Measurements from ENCODE around the gene STRA8.

STRA8 gene

GRCh38 chr7:135233570-135233969 lies at the start of gene STRA8:
Gene STRA8 (plus strand): TSS chr7:135233838. CDS start chr7:135240525, 6,687 bp downstream.
- DNase-seq (ENCODE audit: low read depth in 1 of 2, low spot score in 1 of 2) = no peak

GRCh38 chr7:135184254-135184841 lies 49.3 kb upstream of the STRA8 start:
- DNase-seq (ENCODE audit: low read depth in 1 of 2, low spot score in 1 of 2) = no peak

- no peak for DNase-seq (ENCODE audit: low read depth in 1 of 2, low spot score in 1 of 2)
These were observed 48.0 kb upstream of the STRA8 start for GRCh38 chr7:135185471-135186260.

- DNase-seq (ENCODE audit: low read depth in 1 of 2, low spot score in 1 of 2) = no peak
These were observed 47.4 kb upstream of the STRA8 start for GRCh38 chr7:135186261-135186540.

GRCh38 chr7:135186841-135187253 lies 46.8 kb upstream of the STRA8 start:
- no peak for DNase-seq (ENCODE audit: low read depth in 1 of 2, low spot score in 1 of 2)

- DNase-seq (ENCODE audit: low read depth in 1 of 2, low spot score in 1 of 2) = no peak
These were observed 45.2 kb upstream of the STRA8 start for GRCh38 chr7:135188298-135188984.

- DNase-seq (ENCODE audit: low read depth in 1 of 2, low spot score in 1 of 2) = no peak
These were observed 44.4 kb upstream of the STRA8 start for GRCh38 chr7:135189221-135189662.

GRCh38 chr7:135189961-135190360 lies 43.7 kb upstream of the STRA8 start:
- DNase-seq (ENCODE audit: low read depth in 1 of 2, low spot score in 1 of 2) = no peak

- DNase-seq (ENCODE audit: low read depth in 1 of 2, low spot score in 1 of 2) = no peak
These were observed 42.9 kb upstream of the STRA8 start for GRCh38 chr7:135190703-135191102.

- DNase-seq (ENCODE audit: low read depth in 1 of 2, low spot score in 1 of 2) = no peak
These were observed 40.6 kb upstream of the STRA8 start for GRCh38 chr7:135192914-135193536.

GRCh38 chr7:135193615-135194081 lies 40.0 kb upstream of the STRA8 start:
- DNase-seq (ENCODE audit: low read depth in 1 of 2, low spot score in 1 of 2) = no peak

GRCh38 chr7:135194494-135195095 lies 39.0 kb upstream of the STRA8 start:
- no peak for DNase-seq (ENCODE audit: low read depth in 1 of 2, low spot score in 1 of 2)

- no peak for DNase-seq (ENCODE audit: low read depth in 1 of 2, low spot score in 1 of 2)
These were observed 38.5 kb upstream of the STRA8 start for GRCh38 chr7:135195156-135195555.

GRCh38 chr7:135195968-135196629 lies 37.5 kb upstream of the STRA8 start:
- DNase-seq (ENCODE audit: low read depth in 1 of 2, low spot score in 1 of 2) = no peak

GRCh38 chr7:135197343-135197742 lies 36.3 kb upstream of the STRA8 start:
- no peak for DNase-seq (ENCODE audit: low read depth in 1 of 2, low spot score in 1 of 2)

- DNase-seq (ENCODE audit: low read depth in 1 of 2, low spot score in 1 of 2) = no peak
These were observed 35.6 kb upstream of the STRA8 start for GRCh38 chr7:135197906-135198655.

GRCh38 chr7:135199439-135199838 lies 34.2 kb upstream of the STRA8 start:
- DNase-seq (ENCODE audit: low read depth in 1 of 2, low spot score in 1 of 2) = no peak

- no peak for DNase-seq (ENCODE audit: low read depth in 1 of 2, low spot score in 1 of 2)
These were observed 32.8 kb upstream of the STRA8 start for GRCh38 chr7:135200821-135201331.

- DNase-seq (ENCODE audit: low read depth in 1 of 2, low spot score in 1 of 2) = no peak
These were observed 32.3 kb upstream of the STRA8 start for GRCh38 chr7:135201350-135201749.

- no peak for DNase-seq (ENCODE audit: low read depth in 1 of 2, low spot score in 1 of 2)
These were observed 29.3 kb upstream of the STRA8 start for GRCh38 chr7:135204341-135204749.
